NCI-H510A treated with DMSO at 0.1 percent for 48 hours (cell line): ENCODE measurements around the gene WDR7.

ENCODE experiments used
- DNase-seq: peaks from one replicate; lab custom pipeline; 2025; lab: John Stamatoyannopoulos, UW

WDR7 gene

GRCh38 chr18:56890632-56891031, 239.5 kb downstream of the WDR7 start:
- no peak for DNase-seq

- DNase-seq = no peak
These were observed 240.0 kb downstream of the WDR7 start for GRCh38 chr18:56891116-56891515.

DNA sequence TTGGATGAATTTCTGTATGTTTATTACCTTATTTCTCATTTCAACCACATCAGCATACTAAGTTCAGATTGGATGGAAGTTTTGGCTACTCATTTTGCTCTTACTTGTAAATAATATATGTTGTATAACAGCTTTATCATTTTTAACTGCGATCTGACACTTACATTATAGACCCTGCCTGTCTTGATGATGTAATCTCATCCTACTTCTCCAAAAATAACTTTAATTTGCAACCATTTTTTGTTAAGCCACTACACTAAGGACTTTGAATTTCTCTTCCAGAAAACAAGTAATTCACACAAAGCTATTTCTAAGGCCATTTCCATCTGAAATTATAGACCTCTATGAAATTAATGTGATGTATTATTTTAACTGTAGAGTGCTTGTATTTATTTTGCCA, 240.7 kb downstream of the WDR7 start:
- DNase-seq = no peak

- DNase-seq = no peak
These were observed 246.0 kb downstream of the WDR7 start for GRCh38 chr18:56897122-56897521.

DNA sequence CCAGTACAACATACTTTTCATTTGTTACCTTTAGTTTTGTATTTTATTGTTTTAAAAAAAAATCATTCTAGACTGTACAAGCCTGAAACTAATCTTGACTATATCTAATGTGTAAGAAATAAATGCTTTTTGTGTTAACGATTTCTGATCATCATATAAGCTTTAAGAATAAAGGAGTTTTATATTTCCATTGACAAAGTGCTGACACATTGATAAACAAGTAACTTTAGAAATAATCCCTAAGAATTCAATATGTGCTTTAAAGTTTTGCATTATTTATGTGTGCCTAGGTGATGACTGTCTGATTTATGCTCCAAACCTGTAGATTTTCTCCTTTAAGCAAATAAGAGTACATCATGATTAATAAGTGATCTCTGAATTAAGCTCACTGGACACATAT, 248.5 kb downstream of the WDR7 start:
- no peak for DNase-seq

DNA sequence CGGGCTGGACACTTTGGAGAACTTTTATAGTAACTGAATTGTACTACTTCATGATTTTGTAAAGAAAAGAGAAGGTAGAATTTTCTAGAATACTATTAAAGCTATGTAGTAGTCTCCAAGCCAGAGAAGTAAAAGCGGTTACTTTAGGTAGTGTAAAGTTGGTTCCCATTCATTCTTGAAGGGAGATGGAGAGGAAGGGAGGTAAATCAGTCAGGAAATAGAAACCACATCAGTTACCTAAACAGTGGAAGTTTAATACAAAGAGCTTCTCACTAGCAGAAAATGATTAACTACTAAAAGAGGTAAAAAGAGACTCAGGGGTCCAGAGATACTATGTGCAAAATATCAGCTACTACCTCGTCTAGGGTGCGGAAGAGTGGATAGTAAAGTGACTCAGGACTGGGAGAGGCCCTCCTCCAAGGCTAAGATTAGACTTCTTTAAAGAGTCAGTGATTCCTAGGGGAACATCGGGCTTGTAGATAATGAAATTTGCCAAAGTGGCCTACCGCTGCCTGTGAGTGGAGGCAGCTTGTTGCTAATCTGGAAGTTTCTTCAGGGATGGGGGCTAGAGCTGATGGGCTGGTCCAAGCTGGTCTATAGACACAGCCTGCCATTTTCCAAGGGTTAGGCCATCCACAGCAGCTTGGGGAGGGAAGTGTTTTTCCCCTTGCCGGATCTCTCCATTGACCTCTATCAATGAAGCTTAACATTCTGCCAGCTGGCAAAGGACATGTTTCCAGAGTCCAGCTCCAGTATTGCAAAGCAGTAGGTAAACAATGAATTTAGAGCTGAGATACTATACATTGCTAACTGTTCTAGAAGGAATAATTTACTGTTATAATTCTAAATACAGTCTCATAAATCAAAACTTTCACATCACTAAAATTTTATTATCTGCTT, 249.3 kb downstream of the WDR7 start:
- no peak for DNase-seq

GRCh38 chr18:56901919-56902318, 250.8 kb downstream of the WDR7 start:
- DNase-seq = no peak

- DNase-seq = no peak
These were observed 251.5 kb downstream of the WDR7 start for GRCh38 chr18:56902653-56903052.

GRCh38 chr18:56903686-56904085, 252.5 kb downstream of the WDR7 start:
- DNase-seq = no peak

GRCh38 chr18:56907771-56908170, 256.6 kb downstream of the WDR7 start:
- no peak for DNase-seq

DNA sequence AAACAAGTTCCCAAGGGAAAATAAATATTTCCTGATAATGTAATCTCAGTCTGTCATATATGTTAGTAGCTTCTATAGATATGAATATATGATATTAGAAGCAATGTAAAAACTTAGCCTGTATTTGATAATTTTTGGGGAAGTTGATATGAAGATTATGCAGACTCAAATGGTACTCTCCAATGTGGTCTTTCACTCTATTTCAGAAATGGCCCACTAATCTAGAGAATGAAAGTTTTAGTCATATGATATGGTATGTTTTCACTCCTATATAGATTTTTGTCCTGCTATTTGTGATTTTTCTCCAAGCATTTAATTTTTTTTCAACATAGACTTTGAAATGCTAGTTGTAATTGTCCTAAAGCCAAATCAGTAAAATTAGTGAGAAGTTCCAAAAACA, 259.1 kb downstream of the WDR7 start:
- no peak for DNase-seq

GRCh38 chr18:56910967-56911366, 259.8 kb downstream of the WDR7 start:
- DNase-seq = no peak

DNA sequence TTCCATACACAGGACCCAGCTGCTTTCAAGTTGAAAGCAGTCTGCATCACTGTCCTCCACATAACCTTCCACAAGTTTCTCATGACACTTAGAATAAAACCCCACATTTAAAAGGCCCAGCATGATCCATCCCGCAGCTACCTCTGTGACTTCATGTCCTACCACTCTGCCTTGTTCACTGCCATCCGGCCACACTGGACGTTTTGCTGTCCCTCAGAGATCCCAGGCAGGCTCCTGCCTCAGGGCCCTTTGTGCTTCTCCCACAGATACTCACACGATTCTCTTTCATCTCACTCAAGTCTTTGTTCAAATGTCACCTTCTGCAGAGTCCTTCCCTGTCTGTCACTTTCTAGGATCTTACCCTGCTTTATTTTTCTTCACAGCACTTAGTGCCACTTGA, 262.8 kb downstream of the WDR7 start:
- DNase-seq = peak; percentile 36

GRCh38 chr18:56919190-56919589, 268.0 kb downstream of the WDR7 start:
- DNase-seq = no peak

- DNase-seq = no peak
These were observed 270.8 kb downstream of the WDR7 start for GRCh38 chr18:56921896-56922480.

DNA sequence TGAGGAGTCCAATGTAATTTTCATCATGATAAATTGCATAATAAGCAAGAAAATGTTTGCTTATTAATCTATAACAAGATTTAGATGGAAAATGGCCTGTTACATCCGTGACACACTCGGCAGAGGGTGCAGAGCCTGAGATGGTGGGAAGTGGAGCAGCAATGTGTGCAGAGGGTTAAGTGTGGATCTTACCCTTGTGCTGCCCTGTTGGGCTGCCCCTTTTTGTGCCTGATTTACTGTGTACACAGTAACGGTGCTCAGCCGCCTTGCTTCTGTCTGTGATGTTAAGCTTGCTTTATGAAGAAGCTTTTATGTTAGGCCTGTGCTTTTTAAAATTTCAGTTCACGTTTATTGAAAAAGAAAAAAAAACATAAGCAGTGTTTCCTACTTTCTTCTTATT, 275.6 kb downstream of the WDR7 start:
- DNase-seq = no peak

GRCh38 chr18:56927786-56928185, 276.6 kb downstream of the WDR7 start:
- no peak for DNase-seq

- DNase-seq = no peak
These were observed 278.7 kb downstream of the WDR7 start for GRCh38 chr18:56929886-56930285.

- DNase-seq = no peak
These were observed 282.3 kb downstream of the WDR7 start for GRCh38 chr18:56933472-56933871.

DNA sequence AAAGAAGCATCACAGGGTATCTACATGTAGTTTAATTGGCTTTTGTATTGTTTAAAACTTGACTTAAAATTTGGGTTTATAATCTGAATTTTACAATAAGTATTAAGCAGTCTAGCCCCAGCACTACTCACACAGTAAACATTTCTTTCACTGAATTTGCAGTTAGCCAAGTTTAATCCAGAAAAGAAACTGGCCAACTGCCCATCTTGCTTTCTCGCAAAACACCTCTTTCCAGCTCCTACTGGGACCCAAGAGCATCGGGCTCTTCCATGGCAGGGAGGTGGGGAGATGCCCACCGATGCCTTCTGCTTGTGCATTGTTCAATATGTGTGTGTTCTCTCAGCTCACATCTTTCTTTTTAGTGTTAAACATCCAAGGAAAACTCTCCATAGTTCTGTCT, 283.0 kb downstream of the WDR7 start:
- no peak for DNase-seq

DNA sequence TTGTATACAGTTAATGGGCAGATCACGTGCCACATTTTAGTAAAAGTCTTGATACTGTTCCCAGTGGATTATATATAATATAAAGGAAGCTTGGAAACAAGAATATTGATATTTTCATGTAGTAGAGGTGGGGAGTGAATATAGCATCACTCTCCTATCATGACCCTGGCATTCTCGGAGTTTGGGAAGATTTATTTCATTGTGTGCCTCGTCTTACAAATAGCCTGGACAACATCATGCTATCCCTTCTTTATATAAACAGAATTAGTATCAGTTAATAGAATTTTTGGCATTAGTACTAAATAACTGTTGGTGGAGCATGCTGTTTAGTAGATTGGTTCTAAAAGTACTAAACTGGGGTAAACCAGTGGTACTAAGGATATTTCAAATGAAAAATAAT, 283.7 kb downstream of the WDR7 start:
- no peak for DNase-seq

DNA sequence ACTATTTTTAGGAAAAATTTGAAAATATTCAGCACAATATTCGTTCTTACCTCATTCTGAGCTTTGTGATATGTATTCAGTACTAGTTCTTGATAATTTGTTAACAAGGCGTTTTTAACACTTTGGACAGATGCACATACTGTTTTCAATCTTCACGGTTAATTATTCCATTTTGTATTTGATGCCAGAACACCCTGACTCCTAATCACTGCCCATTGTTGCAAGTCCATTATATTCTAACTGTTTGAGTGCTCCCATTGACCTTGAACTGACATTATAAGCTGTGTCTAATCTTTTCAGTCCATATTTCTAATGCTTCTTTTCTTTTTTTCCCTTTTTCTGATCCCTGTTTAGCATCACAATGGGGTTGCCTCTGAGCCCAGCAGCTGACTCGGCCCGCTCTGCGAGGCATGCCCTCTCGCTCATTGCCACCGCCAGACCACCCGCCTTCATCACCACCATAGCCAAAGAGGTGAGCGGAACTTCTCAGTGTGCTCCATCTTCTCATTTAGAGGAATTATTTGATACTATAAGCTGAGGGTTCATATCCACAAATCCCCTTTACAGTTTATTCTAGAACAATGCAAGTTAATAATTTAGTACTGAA, 284.4 kb downstream of the WDR7 start:
- no peak for DNase-seq

DNA sequence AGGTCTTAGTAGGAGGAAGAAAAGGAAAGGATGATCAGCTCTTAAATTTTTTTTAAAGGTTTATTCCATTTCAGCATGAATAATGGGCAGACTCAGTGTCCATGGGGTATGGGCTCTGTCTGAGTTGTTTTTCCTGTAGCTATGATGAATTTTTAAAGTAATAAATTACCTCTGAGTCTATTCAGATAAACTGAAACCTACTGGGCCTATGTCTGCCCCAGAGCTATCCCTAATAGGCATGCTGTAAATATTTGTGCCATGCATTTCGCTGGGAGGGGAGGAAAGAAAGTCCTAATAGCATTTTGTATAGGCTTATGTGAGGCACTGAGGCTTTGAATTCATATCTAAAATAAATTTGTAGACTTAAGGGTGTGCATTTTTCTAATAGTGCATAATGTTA, 285.3 kb downstream of the WDR7 start:
- no peak for DNase-seq
